Astrocyte (in vitro differentiated cells and primary cell): Measurements from ENCODE around the gene ZBTB21. TPM values are rescaled to one million over a fixed set of nuclear protein-coding genes. Genes with fewer than 3 reads are reported as not detected.

ENCODE experiments used
- DNase-seq: peaks from one replicate; pipeline ENCODE4 v3.0.0-alpha.2; 2010; ENCODE audit warnings: low read depth
- FAIRE-seq: peaks from 2 replicates; lab custom pipeline; 2011; peaks lifted over from hg19 to GRCh38; lab: Jason Lieb, UNC
- H2AFZ ChIP-seq: 2 replicates; pipeline ENCODE4 v1.6.0; 2012; ENCODE audit warnings: low read depth, low read length, inconsistent platforms
- H3K27ac ChIP-seq: 2 replicates; pipeline ENCODE4 v1.5.1; 2011; ENCODE audit warnings: low read depth, low read length, inconsistent platforms
- H3K27me3 ChIP-seq: 2 replicates; pipeline ENCODE4 v1.6.0; 2011; ENCODE audit warnings: low read length, inconsistent platforms; ENCODE audit not compliant: insufficient read depth
- H3K36me3 ChIP-seq: 2 replicates; pipeline ENCODE4 v1.5.1; 2011; ENCODE audit warnings: low read length, inconsistent platforms; ENCODE audit not compliant: insufficient read depth
- H3K4me1 ChIP-seq: 2 replicates; pipeline ENCODE4 v1.5.1; 2011; ENCODE audit warnings: low read length, inconsistent platforms; ENCODE audit not compliant: insufficient read depth
- H3K4me2 ChIP-seq: 2 replicates; pipeline ENCODE4 v1.6.0; 2012; ENCODE audit warnings: low read length, inconsistent platforms
- H3K4me3 ChIP-seq: 2 replicates; pipeline ENCODE4 v1.5.1; 2011; ENCODE audit warnings: low read depth, mild to moderate bottlenecking, low read length, inconsistent platforms; ENCODE audit not compliant: insufficient read depth
- H3K79me2 ChIP-seq: 2 replicates; pipeline ENCODE4 v1.6.0; 2012; ENCODE audit warnings: mild to moderate bottlenecking, low read length, inconsistent platforms; ENCODE audit not compliant: insufficient read depth
- H3K9ac ChIP-seq: 2 replicates; pipeline ENCODE4 v1.6.0; 2012; ENCODE audit warnings: mild to moderate bottlenecking, low read length, inconsistent platforms
- H3K9me3 ChIP-seq: 2 replicates; pipeline ENCODE4 v1.5.1; 2012; ENCODE audit warnings: low read depth, mild to moderate bottlenecking, low read length, inconsistent platforms; ENCODE audit not compliant: insufficient read depth
- H4K20me1 ChIP-seq: 2 replicates; pipeline ENCODE4 v1.6.0; 2012; ENCODE audit warnings: low read length, inconsistent platforms; ENCODE audit not compliant: insufficient read depth
- H3K27ac Mint-ChIP-seq: one replicate; pipeline ENCODE4 v1.8.0; 2021; ENCODE audit warnings: mild to moderate bottlenecking, mixed read lengths; ENCODE audit not compliant: unreplicated experiment
- H3K27me3 Mint-ChIP-seq: one replicate; pipeline ENCODE4 v1.8.0; 2021; ENCODE audit warnings: low read depth, mixed read lengths; ENCODE audit not compliant: unreplicated experiment
- H3K36me3 Mint-ChIP-seq: one replicate; pipeline ENCODE4 v1.8.0; 2021; ENCODE audit warnings: low read depth, mixed read lengths; ENCODE audit not compliant: unreplicated experiment
- H3K4me1 Mint-ChIP-seq: one replicate; pipeline ENCODE4 v1.8.0; 2021; ENCODE audit warnings: low read depth, mixed read lengths; ENCODE audit not compliant: unreplicated experiment
- H3K4me3 Mint-ChIP-seq: one replicate; pipeline ENCODE4 v1.8.0; 2021; ENCODE audit warnings: mild to moderate bottlenecking, moderate library complexity, mixed read lengths; ENCODE audit not compliant: unreplicated experiment
- H3K9me3 Mint-ChIP-seq: one replicate; pipeline ENCODE4 v1.8.0; 2021; ENCODE audit warnings: mild to moderate bottlenecking, mixed read lengths; ENCODE audit not compliant: unreplicated experiment
- EZH2 ChIP-seq: IDR thresholded peaks from 2 replicates; pipeline ENCODE4 v1.6.1; 2012; ENCODE audit warnings: mild to moderate bottlenecking, low read length, inconsistent platforms; ENCODE audit not compliant: insufficient read depth
- total RNA-seq: library from RNA; stranded (reverse); gene quantifications from 2 replicates; pipeline ENCODE4 v1.2.1, GENCODE V29; 2021
- TF ChIP-seq, protein P1 (sequence below): IDR thresholded peaks from 2 replicates; pipeline ENCODE4 v1.5.1; 2011; ENCODE audit warnings: low read depth, mild to moderate bottlenecking, inconsistent platforms, low read length, moderate library complexity; ENCODE audit not compliant: insufficient read depth

The ZBTB21 gene
- total RNA-seq, 1 donor from 2014 or later, result 20.5 TPM

DNA sequence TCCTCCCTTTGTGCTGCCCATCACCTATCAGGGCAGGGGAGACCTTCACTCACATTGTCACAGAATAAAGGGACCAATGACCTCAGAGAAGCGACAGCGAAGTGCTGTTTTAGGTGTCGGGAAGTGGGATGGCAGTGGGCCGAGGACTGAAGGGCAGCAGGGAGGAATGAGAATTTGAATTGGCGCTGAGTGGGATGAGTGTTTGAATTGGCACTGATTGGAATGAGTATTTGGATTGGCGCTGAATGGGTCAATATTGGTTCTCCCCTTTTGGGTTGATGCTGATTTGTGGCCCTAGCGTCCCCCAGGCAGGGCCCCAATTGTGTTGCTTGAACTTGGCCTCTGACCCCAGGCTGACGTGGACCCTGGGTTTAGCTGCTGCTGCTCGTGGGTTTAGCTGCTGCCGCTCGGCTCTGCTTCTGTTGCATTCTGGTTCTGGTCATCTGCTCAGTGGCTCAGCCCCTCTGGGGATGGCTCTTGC is 48.5 kb upstream of the ZBTB21 start:
- Histone ChIP-seq H3K4me3 (no peak overlapping the region), H4K20me1 (no peaks in the 10 kb centered on the region), H3K4me2 (no peak overlapping the region), H2AFZ (no peak overlapping the region), H3K27ac (no peak overlapping the region), H3K79me2 (no peaks in the 10 kb centered on the region), H3K27me3 (peaks cover 19% of the 10 kb centered on the region), H3K9me3 (no peaks in the 10 kb centered on the region), H3K4me1 (peaks cover 22% of the 10 kb centered on the region), H3K9ac (peak overlapping the region; percentile 64), H3K36me3 (no peaks in the 10 kb centered on the region)
- no peak for DNase-seq
- Mint-ChIP-seq H3K4me1 (peaks cover 4% of the 10 kb centered on the region), H3K27me3 (peaks cover 46% of the 10 kb centered on the region), H3K9me3 (peaks cover 6% of the 10 kb centered on the region), H3K27ac (no peak overlapping the region), H3K36me3 (no peaks in the 10 kb centered on the region), H3K4me3 (no peak overlapping the region)
- TF ChIP-seq EZH2, result no peak
- TF ChIP-seq, protein P1, sequence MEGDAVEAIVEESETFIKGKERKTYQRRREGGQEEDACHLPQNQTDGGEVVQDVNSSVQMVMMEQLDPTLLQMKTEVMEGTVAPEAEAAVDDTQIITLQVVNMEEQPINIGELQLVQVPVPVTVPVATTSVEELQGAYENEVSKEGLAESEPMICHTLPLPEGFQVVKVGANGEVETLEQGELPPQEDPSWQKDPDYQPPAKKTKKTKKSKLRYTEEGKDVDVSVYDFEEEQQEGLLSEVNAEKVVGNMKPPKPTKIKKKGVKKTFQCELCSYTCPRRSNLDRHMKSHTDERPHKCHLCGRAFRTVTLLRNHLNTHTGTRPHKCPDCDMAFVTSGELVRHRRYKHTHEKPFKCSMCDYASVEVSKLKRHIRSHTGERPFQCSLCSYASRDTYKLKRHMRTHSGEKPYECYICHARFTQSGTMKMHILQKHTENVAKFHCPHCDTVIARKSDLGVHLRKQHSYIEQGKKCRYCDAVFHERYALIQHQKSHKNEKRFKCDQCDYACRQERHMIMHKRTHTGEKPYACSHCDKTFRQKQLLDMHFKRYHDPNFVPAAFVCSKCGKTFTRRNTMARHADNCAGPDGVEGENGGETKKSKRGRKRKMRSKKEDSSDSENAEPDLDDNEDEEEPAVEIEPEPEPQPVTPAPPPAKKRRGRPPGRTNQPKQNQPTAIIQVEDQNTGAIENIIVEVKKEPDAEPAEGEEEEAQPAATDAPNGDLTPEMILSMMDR, result no peak
- FAIRE-seq, result no peak

DNA sequence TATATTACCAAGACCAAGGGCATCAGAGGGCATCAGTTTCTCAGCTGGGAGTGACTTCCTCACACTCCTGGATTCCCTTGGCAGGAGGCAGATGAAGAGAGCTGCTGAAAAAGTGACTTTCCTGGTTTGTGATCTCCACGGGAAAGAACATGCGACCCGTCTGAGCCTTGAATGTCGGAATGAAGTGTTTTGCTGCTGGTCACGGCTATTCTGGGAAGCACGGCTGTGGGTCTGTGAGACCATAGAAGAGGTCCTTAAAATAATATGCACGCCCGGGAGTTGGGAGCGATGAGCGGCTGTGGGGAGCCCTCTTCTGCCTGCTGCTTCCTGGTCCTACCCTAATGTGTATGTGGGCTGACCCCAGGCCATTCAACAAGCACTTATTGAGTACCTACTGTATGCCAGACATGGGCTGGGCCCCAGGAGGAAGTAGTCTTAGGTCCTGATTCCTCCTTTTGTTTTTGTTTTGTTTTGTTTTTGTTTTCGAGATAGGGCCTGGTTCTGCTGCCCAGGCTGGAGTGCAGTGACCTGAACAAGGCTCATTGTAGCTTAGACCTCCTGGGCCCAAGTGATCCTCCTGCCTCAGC is 47.8 kb upstream of the ZBTB21 start:
- no peak for FAIRE-seq
- no peak overlapping the region for H3K4me3 Mint-ChIP-seq
- H3K4me2 ChIP-seq, result peak overlapping the region; percentile 73

More for the DNA sequence above, 47.8 kb upstream of the ZBTB21 start:
- TF ChIP-seq EZH2, result no peak
- TF ChIP-seq, protein P1, result no peak
- peaks cover 3% of the 10 kb centered on the region for H3K4me1 Mint-ChIP-seq
- Histone ChIP-seq H2AFZ (no peak overlapping the region), H3K4me1 (peaks cover 22% of the 10 kb centered on the region), H3K27ac (peak overlapping the region; percentile 68), H4K20me1 (no peaks in the 10 kb centered on the region), H3K9ac (peak overlapping the region; percentile 64), H3K27me3 (peaks cover 15% of the 10 kb centered on the region), H3K79me2 (no peaks in the 10 kb centered on the region), H3K4me3 (no peak overlapping the region), H3K9me3 (no peaks in the 10 kb centered on the region), H3K36me3 (no peaks in the 10 kb centered on the region)
- peaks cover 6% of the 10 kb centered on the region for H3K9me3 Mint-ChIP-seq
- DNase-seq, result peak; percentile 34
- no peak overlapping the region for H3K27ac Mint-ChIP-seq
- no peaks in the 10 kb centered on the region for H3K36me3 Mint-ChIP-seq
- peaks cover 39% of the 10 kb centered on the region for H3K27me3 Mint-ChIP-seq
